AG09319 (cell line): Measurements from ENCODE around the gene GRM6.

Experiments used
- DNase-seq: peaks from one replicate; pipeline ENCODE4 v3.0.0-alpha.2; 2010; ENCODE audit warnings: low read depth; ENCODE audit errors: extremely low read depth
- TF ChIP-seq, protein P1 (sequence below): IDR thresholded peaks from 2 replicates; pipeline ENCODE4 v1.5.1; 2011; ENCODE audit warnings: low read depth, mild to moderate bottlenecking, inconsistent platforms, low read length, moderate library complexity

The GRM6 gene

DNA sequence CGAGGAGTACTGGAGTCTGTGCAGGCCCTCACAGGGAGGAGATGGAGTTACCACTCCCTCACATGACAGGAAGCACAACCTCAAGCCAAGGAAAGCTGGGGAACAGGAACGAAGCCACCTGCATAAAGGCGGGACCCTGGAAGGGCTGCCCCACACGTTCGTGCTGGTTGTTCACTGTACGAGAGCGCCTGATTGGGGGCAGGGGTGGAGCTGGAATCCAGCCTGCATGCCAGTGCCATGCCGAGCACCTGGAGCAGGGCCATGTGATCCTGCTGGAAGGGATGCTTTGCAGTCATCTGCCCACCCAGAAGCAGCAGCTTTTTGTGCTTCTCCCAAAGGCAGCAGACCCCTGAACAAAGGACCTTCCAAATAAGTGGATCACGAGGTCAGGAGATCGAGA lies 11.4 kb downstream of the GRM6 start:
- TF ChIP-seq, protein P1, sequence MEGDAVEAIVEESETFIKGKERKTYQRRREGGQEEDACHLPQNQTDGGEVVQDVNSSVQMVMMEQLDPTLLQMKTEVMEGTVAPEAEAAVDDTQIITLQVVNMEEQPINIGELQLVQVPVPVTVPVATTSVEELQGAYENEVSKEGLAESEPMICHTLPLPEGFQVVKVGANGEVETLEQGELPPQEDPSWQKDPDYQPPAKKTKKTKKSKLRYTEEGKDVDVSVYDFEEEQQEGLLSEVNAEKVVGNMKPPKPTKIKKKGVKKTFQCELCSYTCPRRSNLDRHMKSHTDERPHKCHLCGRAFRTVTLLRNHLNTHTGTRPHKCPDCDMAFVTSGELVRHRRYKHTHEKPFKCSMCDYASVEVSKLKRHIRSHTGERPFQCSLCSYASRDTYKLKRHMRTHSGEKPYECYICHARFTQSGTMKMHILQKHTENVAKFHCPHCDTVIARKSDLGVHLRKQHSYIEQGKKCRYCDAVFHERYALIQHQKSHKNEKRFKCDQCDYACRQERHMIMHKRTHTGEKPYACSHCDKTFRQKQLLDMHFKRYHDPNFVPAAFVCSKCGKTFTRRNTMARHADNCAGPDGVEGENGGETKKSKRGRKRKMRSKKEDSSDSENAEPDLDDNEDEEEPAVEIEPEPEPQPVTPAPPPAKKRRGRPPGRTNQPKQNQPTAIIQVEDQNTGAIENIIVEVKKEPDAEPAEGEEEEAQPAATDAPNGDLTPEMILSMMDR: no peak
- no peak for DNase-seq

GRCh38 chr5:178982941-178983340 lies 12.2 kb downstream of the GRM6 start:
- TF ChIP-seq, protein P1: no peak
- no peak for DNase-seq

DNA sequence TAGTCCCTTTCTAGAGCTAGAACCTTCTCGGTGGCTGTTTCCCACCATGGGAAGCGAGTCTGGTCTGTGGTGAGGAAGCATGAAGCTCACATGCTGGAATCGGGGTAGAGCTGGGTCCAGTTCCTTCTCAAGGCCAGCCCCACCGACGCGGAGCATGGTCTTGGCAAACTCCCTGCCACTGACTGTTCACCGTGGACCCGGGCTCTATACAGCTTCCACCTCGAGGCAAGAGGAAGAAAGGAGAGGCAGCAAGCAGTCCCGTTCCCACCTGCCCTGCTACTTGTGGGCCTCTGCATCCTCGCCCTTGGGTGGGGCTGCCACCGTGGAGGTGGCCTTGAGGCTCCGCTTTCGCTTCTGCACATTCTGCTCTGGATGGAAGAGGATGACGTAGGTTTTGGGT lies 13.7 kb downstream of the GRM6 start:
- TF ChIP-seq, protein P1: no peak
- no peak for DNase-seq

GRCh38 chr5:178965465-178966055 lies 29.6 kb downstream of the GRM6 start:
- no peak for DNase-seq
- TF ChIP-seq, protein P1: no peak

GRCh38 chr5:178941361-178941760 lies 53.8 kb downstream of the GRM6 start:
- TF ChIP-seq, protein P1: no peak
- DNase-seq: no peak

DNA sequence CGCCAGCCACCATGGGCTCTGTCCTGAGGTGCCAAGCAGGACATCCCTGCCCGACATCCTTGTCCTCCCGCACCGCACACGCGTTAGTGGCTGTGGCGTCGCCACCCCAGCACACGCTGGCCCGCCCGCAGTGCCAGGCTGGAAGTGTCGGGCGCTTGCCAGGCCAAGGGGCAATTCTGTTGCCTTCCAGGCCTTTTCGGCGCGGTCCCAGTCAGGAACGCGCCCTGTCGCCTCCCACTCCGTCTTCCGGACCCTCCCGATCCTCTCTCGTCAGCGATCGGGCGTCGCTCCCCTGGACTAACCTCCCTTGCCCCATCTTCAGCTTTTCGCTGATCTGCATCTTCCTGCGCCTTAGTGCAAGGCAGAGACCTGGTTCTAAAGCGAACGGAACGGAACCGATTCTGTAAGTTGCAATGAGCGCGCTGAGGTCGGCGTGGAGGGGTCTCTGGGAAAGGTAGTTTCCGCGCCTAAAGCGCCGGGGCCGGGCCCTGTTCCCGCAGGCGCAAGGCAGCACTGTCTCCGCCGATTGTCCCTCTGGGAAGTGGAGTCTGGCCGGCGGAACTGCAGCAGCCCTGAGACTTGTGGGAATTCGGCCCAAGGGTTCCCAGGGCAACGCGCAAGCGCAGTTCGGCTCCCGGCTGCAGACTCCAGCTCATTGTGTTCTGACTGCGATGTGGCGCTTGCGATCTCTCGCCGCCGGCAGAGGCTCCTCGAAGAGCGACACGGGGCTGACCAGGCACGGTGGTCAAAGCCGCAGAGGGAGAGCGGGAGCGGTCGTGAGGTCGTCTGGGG lies 54.4 kb downstream of the GRM6 start, which contains the start of gene ZNF454:
Gene ZNF454 (plus strand): TSS at position 630 of the 792 bp plus-strand sequence. CDS start 1,594 bp downstream, outside the sequence.
- TF ChIP-seq, protein P1: no peak
- DNase-seq: peak; percentile 69

DNA sequence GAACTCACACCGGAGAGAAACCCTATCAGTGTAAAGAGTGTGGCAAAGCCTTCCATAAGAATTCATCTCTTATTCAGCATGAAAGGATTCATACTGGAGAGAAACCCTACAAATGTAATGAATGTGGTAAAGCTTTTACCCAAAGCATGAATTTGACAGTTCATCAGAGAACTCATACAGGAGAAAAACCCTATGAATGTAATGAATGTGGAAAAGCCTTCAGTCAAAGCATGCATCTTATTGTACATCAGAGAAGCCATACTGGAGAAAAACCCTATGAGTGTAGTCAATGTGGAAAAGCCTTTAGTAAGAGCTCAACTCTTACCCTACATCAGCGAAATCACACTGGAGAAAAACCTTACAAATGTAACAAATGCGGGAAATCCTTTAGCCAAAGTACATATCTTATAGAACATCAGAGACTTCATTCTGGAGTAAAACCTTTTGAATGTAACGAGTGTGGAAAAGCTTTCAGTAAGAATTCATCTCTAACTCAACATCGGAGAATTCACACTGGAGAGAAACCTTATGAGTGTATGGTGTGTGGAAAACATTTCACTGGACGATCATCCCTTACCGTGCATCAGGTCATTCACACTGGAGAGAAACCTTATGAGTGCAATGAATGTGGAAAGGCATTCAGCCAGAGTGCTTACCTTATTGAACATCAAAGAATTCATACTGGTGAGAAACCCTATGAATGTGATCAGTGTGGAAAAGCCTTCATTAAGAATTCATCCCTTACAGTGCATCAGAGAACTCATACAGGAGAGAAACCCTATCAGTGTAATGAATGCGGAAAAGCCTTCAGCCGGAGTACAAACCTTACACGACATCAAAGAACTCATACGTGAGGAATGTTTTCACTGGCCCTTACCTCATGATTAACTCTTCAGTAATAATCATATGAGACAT lies 63.0 kb downstream of the GRM6 start:
- DNase-seq: no peak
- TF ChIP-seq, protein P1: no peak
